ENCODE measurements around the gene MCRS1.
"Not testable (repeated sequence)": the region's sequence is repeated elsewhere in the genome, so short reads cannot be mapped to it uniquely, and the experiment has no call there.

The MCRS1 gene

GRCh38 chr12:49539406-49540228 lies 28.3 kb downstream of the MCRS1 start:
- DNase-seq, result no peak

DNA sequence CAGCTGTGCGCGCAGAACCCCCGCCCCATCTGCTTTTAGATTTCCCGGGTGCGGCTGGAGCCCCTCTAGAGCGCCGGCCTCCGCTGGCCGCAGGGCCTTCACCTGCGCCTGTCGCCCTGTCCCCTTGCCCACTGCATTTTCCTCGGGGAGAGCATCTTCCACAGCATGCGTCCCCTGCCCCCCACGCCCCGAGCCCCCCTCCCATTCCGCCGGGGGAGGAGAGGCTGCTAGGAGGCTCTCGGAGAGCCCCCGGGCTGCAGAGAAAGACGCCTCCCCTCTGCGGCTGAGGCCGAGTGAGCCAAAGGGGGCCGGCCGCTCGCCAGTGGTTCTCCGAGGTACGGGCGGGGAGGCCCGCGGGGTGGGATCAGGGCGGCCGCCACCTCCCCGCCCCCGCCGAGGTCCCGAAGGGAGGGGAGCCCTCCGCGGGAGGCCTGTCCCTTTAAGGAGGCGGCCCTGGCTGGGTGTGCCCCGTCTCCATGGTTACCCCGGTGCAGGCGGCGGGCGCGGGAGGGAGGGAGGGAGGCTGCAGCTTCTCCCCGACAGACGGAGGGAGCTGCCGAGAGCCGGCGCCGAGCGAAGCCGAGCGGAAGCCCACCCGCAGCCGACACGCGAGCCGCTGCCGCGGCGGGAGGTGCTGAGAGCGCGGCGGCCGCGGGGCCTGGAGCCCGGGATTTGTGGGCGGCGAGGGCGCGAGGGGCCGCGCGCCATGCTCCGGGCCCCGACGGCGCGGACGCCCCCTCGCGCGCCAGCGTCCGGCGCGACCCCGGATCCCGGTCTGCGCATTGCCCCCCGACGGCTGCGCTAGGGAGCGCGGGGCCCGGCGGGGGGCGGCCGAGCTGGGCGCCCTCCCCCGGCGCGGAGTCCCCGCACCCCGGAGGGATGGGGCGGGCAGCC lies 29.2 kb downstream of the MCRS1 start, which contains the start of gene KCNH3:
TSS of gene KCNH3 (plus strand) at position 521 of the 894 bp plus-strand sequence. CDS start 387 bp downstream, outside the sequence.
- DNase-seq, result peak; percentile 81

GRCh38 chr12:49537752-49538509 lies 30.0 kb downstream of the MCRS1 start:
- peak; percentile 59 for DNase-seq

DNA sequence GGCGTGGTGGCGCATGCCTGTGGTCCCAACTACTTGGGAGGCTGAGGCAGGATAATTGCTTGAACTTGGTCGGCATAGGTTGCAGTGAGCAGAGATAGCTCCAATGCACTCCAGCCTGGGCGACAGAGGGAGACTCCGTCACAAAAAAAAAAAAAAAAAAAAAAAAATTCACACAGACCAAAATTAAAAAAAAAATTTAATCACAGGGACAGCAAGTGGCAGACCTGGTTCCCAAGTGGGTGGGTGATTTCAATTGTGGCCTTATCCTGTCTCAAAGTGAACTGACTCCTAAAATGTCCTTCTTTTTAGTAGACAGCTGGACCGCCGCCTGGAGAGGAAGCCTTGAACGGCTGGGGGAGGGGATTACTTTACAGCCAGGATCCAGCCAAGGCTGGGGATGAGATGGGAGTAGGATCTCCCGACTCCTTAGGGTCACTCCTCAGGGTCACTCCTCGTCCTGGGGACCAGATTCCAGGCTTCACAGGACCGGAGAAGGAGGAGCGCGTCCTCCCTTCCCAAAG lies 30.7 kb downstream of the MCRS1 start:
- no peak for DNase-seq

GRCh38 chr12:49536526-49537071 lies 31.3 kb downstream of the MCRS1 start:
- no peak for DNase-seq

DNA sequence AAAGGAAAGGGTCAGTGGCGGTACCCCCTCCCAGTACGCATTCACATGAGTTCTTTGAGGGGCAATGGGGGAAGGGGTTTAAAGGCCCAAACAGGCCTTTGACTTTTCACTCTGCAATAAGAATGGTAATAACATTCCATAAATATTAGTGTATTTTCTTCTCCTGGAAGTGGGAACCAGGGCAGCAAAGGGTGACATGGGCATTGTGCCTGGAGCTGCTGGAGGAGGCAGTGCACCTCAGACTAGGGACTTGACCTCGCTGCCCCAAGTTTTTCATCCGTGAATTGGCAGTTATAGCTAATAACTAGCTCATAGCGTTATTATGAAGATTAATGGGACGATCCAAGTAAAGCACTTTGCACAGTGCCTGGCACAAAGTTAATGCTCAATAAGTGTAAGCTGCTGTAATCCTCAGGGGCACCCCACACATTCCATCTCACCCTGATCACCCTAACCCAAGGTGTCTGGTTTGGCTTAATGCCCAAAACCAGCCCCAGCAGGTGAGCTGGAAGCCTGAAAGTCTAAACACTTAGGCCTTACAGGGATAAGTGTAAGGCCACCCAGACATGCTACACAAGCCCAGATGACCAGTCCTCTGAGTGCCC lies 31.9 kb downstream of the MCRS1 start:
- no peak for DNase-seq

DNA sequence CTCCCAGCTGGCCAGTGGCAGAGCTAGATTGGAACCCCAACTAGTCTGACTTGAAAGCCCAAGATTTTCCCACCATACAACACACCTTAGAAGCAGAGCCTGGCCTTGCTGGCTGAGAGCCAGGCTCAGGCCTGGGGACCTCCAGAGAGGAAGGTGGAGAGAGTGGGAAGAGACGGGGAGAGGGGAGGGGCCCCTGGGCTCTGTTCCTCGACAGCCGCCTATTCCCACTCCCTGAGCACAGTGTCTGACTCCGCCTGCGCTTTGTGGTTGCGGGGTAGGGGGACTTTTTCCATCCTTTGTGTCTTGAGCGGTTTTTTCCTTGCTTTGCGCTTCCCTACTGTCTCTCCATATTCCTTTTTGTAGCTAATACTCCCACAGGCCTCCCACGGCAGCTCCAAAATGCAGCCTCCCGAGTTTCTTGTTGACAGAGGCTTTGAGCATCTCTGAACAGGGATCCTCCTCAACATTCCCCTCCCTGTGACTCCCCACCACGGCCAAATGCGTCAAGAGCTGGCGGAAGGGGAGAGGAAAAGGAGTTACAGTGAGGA lies 33.1 kb downstream of the MCRS1 start:
- no peak for DNase-seq

DNA sequence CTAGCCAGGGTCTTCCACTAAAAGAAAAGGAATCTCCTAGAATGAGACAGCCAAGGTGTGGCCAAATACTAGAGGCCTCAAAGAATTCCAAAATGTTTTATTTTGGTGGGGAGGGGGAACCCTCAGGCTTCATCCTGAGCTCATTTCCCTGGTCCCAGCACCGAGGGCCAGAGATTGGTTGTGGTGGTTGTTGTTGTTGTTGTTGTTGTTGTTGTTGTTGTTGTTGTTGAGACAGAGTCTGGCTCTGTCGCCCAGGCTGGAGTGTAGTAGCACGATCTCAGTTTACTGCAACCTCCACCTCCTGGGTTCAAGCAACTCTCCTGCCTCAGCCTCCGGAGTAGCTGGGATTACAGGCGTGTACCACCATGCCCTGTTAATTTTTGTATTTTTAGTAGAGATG lies 33.8 kb downstream of the MCRS1 start:
- not testable (repeated sequence) for DNase-seq

DNA sequence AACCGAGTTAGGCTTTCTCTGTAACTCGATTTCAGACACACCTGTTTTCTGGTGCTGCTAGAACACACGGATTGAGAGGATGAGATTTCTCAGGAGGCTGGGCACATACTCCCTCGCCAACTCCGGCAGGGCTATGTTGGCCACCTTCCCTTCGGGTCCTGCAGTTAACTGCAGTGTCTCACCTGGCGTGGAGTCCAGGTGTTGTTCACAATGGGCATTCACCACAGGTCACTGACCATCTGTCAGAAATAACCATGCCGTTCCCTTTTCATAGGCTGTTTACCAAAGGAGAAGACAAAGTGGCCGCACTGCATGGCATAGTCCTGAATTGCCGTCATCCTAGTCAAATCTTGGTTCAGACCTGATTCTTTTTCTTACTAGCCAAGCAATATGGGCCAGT lies 34.6 kb downstream of the MCRS1 start:
- no peak for DNase-seq

- no peak for DNase-seq
These were observed 36.2 kb downstream of the MCRS1 start for GRCh38 chr12:49531745-49532144.

GRCh38 chr12:49529414-49529813 lies 38.5 kb downstream of the MCRS1 start:
- DNase-seq, result no peak

- DNase-seq, result no peak
These were observed 40.4 kb downstream of the MCRS1 start for GRCh38 chr12:49527361-49528130.

GRCh38 chr12:49525942-49526341 lies 42.0 kb downstream of the MCRS1 start:
- no peak for DNase-seq

GRCh38 chr12:49524660-49525324 lies 43.1 kb downstream of the MCRS1 start:
- no peak for DNase-seq

GRCh38 chr12:49521389-49521788 lies 46.6 kb downstream of the MCRS1 start:
- DNase-seq, result no peak

- no peak for DNase-seq
These were observed 48.4 kb downstream of the MCRS1 start for GRCh38 chr12:49519574-49519936.

- DNase-seq, result no peak
These were observed 48.9 kb downstream of the MCRS1 start for GRCh38 chr12:49518914-49519573.

DNA sequence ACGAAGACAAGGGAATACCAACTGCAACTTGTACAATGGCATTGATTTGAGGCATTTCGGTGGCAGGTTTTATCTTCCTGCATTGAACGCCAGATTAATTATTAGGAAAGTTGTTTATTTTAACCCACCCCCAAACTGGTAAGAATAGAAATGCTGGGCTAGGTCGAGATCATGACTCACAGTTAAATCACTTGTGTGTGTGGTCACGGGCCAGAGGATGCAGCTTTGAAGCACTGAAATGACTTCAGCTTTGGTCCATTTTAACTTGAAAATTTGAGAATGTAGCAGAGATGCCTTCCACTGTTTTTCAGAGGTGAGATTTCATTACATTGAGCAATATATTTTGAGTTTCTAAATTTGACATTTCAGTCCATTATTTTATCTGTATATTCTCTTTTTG lies 52.7 kb downstream of the MCRS1 start:
- peak; percentile 57 for DNase-seq

DNA sequence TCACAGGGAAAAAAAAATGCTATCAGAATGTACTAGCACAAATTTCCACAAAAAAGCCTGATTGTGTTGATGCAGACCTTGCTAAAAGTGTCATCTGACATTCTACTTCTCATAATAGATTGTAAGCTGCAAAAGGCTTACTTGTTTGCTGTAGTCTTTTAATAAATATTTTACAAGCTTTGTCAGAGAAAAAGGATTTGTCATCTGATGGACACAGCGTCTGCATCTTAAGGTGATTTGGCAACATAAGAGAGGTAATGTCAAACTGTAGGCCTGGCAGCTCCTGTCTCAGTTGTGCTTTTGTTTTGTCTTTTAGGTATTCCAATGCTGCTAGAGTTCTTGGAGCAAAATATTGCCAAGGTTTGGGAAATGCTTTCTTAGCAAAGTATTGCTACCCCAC lies 55.4 kb downstream of the MCRS1 start:
- no peak for DNase-seq

GRCh38 chr12:49511410-49511809 lies 56.5 kb downstream of the MCRS1 start:
- DNase-seq, result no peak

Data from DMS53 (cell line).